ENCODE data around the gene KCNK13.
"Not testable (repeated sequence)": the region's sequence is repeated elsewhere in the genome, so short reads cannot be mapped to it uniquely, and the experiment has no call there.

The KCNK13 gene

DNA sequence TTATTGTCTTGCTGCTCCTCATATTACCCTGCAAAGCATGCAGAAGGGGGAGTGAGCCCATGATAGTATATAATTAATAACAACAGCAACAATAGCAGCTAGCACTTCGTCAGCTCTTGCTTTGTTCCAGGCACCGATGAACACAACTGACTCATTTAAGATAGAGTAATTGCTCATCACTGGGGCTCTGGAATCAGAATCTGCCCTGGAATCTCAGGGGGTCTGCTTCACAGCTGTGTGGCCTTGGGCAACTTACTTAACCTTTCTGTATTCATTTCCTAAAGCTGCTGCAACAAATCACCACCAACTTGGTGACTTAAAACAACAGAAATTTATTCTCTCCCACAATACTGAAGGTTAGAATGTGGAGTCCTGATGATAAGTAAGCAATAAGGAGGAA, 139.6 kb downstream of the KCNK13 start:
- no peak for DNase-seq
- ChIA-PET POLR2A (no interaction called here), CTCF (no interaction called here)
- Histone ChIP-seq H3K4me1 (ENCODE audit: control extremely low read depth in 1 of 4, control insufficient read depth in 4 of 4, insufficient read depth in 4 of 4, low read length in 3 of 4) (no peaks in the 10 kb centered on the region), H3K36me3 (ENCODE audit: control insufficient read depth in 4 of 4, insufficient read depth in 4 of 4, low read length in 3 of 4) (no peaks in the 10 kb centered on the region), H3K27ac (ENCODE audit: insufficient read depth in 1 of 2, low read depth in 1 of 2, low read length in 2 of 2, poor library complexity in 1 of 2, severe bottlenecking in 2 of 2) (no peak overlapping the region), H3K4me3 (ENCODE audit: control insufficient read depth in 1 of 7, extremely low read depth in 1 of 7, insufficient read depth in 4 of 7, low read depth in 2 of 7, low read length in 6 of 7) (no peak overlapping the region), H3K9me3 (ENCODE audit: control extremely low read depth in 1 of 5, control insufficient read depth in 4 of 5, insufficient read depth in 2 of 5, low read depth in 1 of 5, low read length in 4 of 5) (peaks cover 0 to 12% (median 0%) of the 10 kb centered on the region in 5 experiments), H3K27me3 (replicated peaks in 2 of 5; ENCODE audit: control insufficient read depth in 4 of 5, insufficient read depth in 5 of 5, low read length in 4 of 5) (peaks cover 0 to 14% (median 9%) of the 10 kb centered on the region in 5 experiments)
- 100% methylated on average over 2 of the region's 2 CpGs for WGBS (ENCODE audit: insufficient coverage)

DNA sequence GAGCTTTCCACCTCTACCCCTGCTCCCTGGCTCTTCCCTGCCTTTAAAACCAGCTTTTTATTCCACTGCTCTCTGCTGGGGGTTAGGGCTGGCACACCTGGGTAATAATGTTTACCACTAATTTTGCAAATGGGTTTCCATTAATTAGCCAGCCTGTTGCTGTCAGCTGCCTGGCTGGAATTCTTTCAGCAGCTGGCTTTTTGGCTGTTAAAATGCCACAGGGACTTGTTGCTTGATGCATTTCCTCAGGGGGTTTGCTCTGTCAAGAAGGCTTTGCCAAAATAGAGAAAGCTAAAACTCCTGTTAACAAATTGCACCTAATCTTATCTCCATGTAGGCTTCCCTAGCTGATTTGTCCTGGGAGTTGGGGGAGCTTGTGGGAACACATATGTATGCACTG, 142.7 kb downstream of the KCNK13 start:
- H3K4me1 ChIP-seq (ENCODE audit: control extremely low read depth in 1 of 4, control insufficient read depth in 4 of 4, insufficient read depth in 4 of 4, low read length in 3 of 4) = no peaks in the 10 kb centered on the region
- no peak overlapping the region for H3K27ac ChIP-seq (ENCODE audit: insufficient read depth in 1 of 2, low read depth in 1 of 2, low read length in 2 of 2, poor library complexity in 1 of 2, severe bottlenecking in 2 of 2)
- H3K9me3 ChIP-seq (ENCODE audit: control extremely low read depth in 1 of 5, control insufficient read depth in 4 of 5, insufficient read depth in 2 of 5, low read depth in 1 of 5, low read length in 4 of 5) = peaks cover 0 to 12% (median 0%) of the 10 kb centered on the region in 5 experiments
- peaks cover 0 to 6% (median 0%) of the 10 kb centered on the region in 5 experiments for H3K27me3 ChIP-seq (replicated peaks in 2 of 5; ENCODE audit: control insufficient read depth in 4 of 5, insufficient read depth in 5 of 5, low read length in 4 of 5)
- ChIA-PET CTCF (no interaction called here), POLR2A (no interaction called here)
- H3K36me3 ChIP-seq (ENCODE audit: control insufficient read depth in 4 of 4, insufficient read depth in 4 of 4, low read length in 3 of 4) = no peaks in the 10 kb centered on the region
- DNase-seq = no peak
- no peak overlapping the region for H3K4me3 ChIP-seq (ENCODE audit: control insufficient read depth in 1 of 7, extremely low read depth in 1 of 7, insufficient read depth in 4 of 7, low read depth in 2 of 7, low read length in 6 of 7)

DNA sequence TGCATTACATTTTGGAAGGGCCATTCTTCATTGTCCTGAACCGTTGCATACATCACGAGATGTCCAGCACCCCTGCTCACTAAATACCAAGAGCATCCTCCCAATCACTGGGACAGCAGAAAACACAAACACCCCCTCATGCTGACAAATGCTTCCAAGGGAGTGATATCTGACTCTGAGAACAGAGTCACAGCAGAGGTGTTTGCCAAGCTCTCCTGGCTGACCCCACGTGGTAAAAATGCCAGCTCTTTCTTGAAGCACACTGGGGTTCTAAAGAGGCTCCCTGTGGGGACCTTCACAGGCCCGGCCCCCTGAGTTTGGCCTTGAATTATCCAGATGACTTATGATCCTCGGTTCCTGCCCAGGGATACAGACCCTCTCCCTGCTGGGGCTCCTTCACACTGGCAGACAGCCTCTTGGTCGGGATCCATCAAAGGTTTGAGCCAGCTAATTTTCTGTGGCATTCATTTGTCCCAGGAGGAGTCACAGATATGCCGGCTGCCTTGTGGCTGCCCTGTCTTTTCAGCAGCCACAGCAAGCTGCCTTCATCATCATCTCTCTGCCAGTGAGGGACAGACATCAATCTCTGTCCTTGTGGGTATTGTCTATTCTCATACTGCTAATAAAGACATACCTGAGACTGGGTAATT, 151.4 kb downstream of the KCNK13 start:
- Histone ChIP-seq H3K9me3 (ENCODE audit: control extremely low read depth in 1 of 5, control insufficient read depth in 4 of 5, insufficient read depth in 2 of 5, low read depth in 1 of 5, low read length in 4 of 5) (peaks cover 0 to 7% (median 0%) of the 10 kb centered on the region in 5 experiments), H3K27ac (ENCODE audit: insufficient read depth in 1 of 2, low read depth in 1 of 2, low read length in 2 of 2, poor library complexity in 1 of 2, severe bottlenecking in 2 of 2) (no peak overlapping the region), H3K27me3 (replicated peaks in 2 of 5; ENCODE audit: control insufficient read depth in 4 of 5, insufficient read depth in 5 of 5, low read length in 4 of 5) (no peaks in the 10 kb centered on the region), H3K36me3 (ENCODE audit: control insufficient read depth in 4 of 4, insufficient read depth in 4 of 4, low read length in 3 of 4) (no peaks in the 10 kb centered on the region), H3K4me1 (ENCODE audit: control extremely low read depth in 1 of 4, control insufficient read depth in 4 of 4, insufficient read depth in 4 of 4, low read length in 3 of 4) (no peaks in the 10 kb centered on the region), H3K4me3 (ENCODE audit: control insufficient read depth in 1 of 7, extremely low read depth in 1 of 7, insufficient read depth in 4 of 7, low read depth in 2 of 7, low read length in 6 of 7) (no peak overlapping the region)
- WGBS (ENCODE audit: insufficient coverage) = 94% methylated on average over 6 of the region's 7 CpGs
- CTCF ChIA-PET = no interaction called here
- DNase-seq = no peak
- POLR2A ChIA-PET = no interaction called here

DNA sequence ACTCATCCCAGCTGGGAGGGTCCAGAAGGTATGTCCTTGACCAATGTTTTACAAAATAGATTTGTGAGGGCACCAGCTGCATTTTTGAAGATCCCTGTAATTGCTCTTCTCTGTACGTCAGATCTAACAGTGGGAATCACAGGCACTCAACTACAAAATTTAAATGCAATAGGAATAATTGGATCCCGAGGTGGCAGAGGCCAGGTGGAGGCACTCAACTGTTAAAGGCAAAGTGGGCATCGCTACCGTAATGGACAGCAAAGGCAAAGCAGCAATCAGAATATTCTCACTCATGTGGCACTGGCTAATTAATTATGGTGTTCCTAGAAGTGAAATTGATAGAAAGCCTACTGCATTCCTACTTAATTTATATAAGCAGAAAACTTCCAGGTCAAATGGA, 166.7 kb downstream of the KCNK13 start:
- ChIA-PET CTCF (no interaction called here), POLR2A (no interaction called here)
- H3K4me1 ChIP-seq (ENCODE audit: control extremely low read depth in 1 of 4, control insufficient read depth in 4 of 4, insufficient read depth in 4 of 4, low read length in 3 of 4) = no peaks in the 10 kb centered on the region
- DNase-seq = no peak
- H3K4me3 ChIP-seq (ENCODE audit: control insufficient read depth in 1 of 7, extremely low read depth in 1 of 7, insufficient read depth in 4 of 7, low read depth in 2 of 7, low read length in 6 of 7) = no peak overlapping the region
- 89% methylated on average over 1 of the region's 4 CpGs for WGBS (ENCODE audit: insufficient coverage)
- peaks cover 0 to 5% (median 0%) of the 10 kb centered on the region in 5 experiments for H3K27me3 ChIP-seq (replicated peaks in 2 of 5; ENCODE audit: control insufficient read depth in 4 of 5, insufficient read depth in 5 of 5, low read length in 4 of 5)
- H3K27ac ChIP-seq (ENCODE audit: insufficient read depth in 1 of 2, low read depth in 1 of 2, low read length in 2 of 2, poor library complexity in 1 of 2, severe bottlenecking in 2 of 2) = no peak overlapping the region
- peaks cover 0 to 10% (median 0%) of the 10 kb centered on the region in 5 experiments for H3K9me3 ChIP-seq (ENCODE audit: control extremely low read depth in 1 of 5, control insufficient read depth in 4 of 5, insufficient read depth in 2 of 5, low read depth in 1 of 5, low read length in 4 of 5)
- no peaks in the 10 kb centered on the region for H3K36me3 ChIP-seq (ENCODE audit: control insufficient read depth in 4 of 4, insufficient read depth in 4 of 4, low read length in 3 of 4)

DNA sequence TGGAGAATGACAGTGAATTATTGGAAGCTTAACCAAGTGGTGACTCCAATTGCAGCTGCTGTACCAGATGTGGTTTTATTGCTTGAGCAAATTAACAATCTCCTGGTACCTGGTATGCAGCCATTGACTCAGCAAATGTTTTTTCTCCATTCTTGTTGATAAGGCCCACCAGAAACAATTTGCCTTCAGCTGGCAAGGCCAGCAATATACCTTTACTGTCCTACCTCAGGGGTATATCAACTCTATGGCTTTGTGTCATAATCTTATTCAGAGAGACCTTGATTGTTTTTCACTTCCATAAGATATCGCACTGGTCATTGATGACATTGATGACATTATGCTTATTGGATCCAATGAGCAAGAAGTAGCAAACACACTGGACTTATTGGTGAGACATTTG, 168.1 kb downstream of the KCNK13 start:
- H3K27me3 ChIP-seq (replicated peaks in 2 of 5; ENCODE audit: control insufficient read depth in 4 of 5, insufficient read depth in 5 of 5, low read length in 4 of 5); DNase-seq; H3K9me3 ChIP-seq (ENCODE audit: control extremely low read depth in 1 of 5, control insufficient read depth in 4 of 5, insufficient read depth in 2 of 5, low read depth in 1 of 5, low read length in 4 of 5); H3K4me3 ChIP-seq (ENCODE audit: control insufficient read depth in 1 of 7, extremely low read depth in 1 of 7, insufficient read depth in 4 of 7, low read depth in 2 of 7, low read length in 6 of 7); H3K36me3 ChIP-seq (ENCODE audit: control insufficient read depth in 4 of 4, insufficient read depth in 4 of 4, low read length in 3 of 4); H3K4me1 ChIP-seq (ENCODE audit: control extremely low read depth in 1 of 4, control insufficient read depth in 4 of 4, insufficient read depth in 4 of 4, low read length in 3 of 4); CTCF ChIA-PET; H3K27ac ChIP-seq (ENCODE audit: insufficient read depth in 1 of 2, low read depth in 1 of 2, low read length in 2 of 2, poor library complexity in 1 of 2, severe bottlenecking in 2 of 2); POLR2A ChIA-PET: not testable (repeated sequence)
- no CpG with 5 or more reads among the region's 1 CpG for WGBS (ENCODE audit: insufficient coverage)

All from common myeloid progenitor, CD34-positive (primary cell).